HG02943 (cell line): Measurements from ENCODE around the gene NAP1L4.
"Not testable (repeated sequence)": the region's sequence is repeated elsewhere in the genome, so short reads cannot be mapped to it uniquely, and the experiment has no call there.

Experiments used
- ATAC-seq: cut with Tn5 transposase; IDR thresholded peaks from one replicate; pipeline ENCODE4 v1.9.1; 2021; ENCODE audit warnings: mild to moderate bottlenecking, low read depth, moderate library complexity; ENCODE audit not compliant: unreplicated experiment

NAP1L4 gene

DNA sequence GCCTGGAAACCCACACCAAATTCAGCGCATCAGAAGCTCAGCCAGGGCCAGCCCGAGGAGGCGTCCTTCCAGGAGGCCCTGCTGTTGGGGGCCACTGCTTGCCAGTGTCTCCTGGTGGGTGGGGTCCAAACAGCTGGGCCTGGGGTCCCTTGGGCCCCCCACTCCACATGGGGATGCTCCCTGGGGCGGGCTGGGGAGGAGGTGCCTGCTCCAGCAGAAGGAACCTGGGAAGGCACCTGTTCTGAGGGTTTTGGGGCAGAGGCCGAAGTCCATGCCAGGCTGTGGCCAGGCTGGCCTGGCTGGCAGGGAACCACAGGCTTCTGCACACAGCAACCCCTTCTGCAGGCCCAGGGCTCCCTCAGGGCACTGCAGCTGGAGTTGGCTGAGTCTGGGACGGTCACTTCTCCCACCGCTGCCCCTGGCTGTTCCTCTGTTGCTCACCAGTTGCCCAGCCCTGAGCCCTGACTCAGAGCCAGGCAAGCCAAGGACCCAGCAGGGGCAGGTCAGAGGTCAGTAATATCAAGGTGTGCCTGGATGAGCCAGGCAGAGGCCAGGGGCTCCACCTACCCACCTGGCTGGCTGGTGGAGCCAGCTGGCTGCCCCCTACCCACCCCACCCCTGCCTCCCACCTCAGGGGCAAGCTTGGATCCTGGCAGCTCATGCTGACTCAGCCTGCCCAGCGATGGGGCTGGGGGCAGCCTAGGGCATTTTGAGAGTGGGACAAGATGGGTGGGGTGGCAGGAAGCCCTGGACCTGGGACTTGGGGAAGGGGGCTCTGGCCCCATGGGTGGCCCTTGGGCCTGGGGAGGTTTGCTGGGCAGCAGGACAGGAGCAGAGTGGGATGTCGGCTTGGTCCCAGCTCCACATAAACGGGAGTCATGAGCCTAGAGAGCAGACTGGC is 51.0 kb downstream of the NAP1L4 start:
- no peak for ATAC-seq

DNA sequence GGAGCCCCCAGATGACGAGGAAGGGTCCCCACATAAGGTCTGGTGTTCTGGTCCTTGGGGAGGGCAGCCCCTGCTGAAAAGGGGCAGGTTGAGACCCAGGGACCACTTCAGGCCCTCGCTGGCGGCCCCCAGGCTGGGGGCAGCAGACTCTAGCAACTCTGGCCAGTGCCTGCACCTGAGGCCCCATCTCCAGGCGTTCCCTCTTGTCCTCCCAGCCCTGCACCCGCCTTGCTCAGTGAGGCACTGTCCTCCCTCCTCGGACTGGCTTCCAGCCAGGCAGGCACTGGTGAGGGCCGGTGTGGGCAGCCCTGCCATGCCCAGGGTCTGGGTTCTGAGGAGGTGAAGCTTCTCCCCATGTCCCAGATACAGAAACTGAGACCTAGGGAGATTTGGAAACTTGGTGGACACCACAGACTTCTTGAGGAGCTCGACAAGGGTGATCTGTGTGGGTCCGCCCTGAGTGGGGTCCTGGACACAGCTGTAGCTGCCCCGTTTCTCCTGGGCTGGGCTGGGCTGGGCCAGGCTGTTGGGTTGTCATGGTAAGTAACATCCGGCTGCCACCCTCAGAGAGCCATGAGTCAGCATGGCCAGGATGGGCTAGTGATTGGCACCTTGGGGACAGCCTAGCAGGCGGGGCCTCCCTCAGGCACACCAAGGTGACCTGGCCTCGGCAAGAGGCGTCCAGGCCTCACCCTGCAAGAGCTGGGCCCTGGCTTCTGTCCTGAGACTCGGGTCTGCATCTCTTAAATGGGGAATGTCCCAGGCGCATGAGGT is 51.8 kb downstream of the NAP1L4 start:
- no peak for ATAC-seq

DNA sequence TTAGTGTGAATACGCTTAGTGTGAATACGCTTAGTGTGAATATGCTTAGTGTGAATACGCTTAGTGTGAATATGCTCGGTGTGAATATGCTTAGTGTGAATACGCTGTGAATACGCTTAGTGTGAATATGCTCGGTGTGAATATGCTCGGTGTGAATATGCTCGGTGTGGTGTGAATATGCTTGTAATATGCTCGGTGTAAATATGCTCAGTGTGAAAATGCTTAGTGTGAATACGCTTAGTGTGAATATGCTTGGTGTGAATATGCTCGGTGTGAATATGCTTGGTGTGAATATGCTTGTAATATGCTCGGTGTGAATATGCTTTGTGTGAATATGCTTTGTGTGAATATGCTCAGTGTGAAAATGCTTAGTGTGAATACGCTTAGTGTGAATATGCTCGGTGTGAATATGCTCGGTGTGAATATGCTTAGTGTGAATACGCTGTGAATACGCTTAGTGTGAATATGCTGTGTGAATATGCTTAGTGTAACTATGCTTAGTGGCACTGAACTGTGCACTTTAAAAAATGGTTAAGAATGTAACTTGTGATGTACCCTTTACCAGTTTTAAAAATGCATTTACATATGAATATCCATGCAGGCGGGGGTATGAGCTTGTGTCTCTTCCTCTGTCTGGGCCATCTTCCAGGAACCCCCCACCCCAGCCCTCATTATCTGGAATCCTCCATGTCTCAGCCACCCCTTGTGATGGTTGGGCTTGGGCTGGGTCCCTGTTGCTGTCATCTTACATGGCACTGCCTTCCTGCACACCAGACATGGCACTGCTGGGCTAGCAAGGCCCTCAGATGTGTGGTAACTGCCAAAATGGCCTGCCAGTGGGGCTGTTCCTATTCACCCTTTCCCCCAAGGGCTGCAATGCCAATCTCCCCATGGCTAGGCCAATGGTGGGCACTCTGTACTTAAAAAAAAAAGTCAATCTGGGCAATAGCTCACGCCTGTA is 53.4 kb downstream of the NAP1L4 start:
- ATAC-seq = not testable (repeated sequence)

DNA sequence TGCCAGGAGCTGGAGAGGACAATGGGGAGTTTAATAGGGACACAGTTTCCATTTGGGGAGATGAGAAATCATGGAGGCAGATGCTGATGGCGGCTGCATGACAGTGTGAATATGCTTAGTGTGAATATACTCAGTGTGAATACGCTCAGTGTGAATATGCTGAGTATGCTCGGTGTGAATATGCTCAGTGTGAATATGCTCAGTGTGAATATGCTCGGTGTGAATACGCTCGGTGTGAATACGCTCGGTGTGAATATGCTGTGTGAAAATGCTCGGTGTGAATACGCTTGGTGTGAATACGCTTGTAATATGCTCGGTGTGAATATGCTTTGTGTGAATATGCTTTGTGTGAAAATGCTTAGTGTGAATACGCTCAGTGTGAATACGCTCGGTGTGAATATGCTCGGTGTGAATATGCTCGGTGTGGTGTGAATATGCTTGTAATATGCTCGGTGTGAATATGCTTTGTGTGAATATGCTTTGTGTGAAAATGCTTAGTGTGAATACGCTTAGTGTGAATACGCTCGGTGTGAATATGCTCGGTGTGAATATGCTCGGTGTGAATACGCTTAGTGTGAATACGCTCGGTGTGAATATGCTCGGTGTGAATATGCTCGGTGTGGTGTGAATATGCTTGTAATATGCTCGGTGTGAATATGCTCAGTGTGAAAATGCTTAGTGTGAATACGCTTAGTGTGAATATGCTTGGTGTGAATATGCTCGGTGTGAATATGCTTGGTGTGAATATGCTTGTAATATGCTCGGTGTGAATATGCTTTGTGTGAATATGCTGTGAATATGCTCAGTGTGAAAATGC is 54.3 kb downstream of the NAP1L4 start:
- ATAC-seq = not testable (repeated sequence)

DNA sequence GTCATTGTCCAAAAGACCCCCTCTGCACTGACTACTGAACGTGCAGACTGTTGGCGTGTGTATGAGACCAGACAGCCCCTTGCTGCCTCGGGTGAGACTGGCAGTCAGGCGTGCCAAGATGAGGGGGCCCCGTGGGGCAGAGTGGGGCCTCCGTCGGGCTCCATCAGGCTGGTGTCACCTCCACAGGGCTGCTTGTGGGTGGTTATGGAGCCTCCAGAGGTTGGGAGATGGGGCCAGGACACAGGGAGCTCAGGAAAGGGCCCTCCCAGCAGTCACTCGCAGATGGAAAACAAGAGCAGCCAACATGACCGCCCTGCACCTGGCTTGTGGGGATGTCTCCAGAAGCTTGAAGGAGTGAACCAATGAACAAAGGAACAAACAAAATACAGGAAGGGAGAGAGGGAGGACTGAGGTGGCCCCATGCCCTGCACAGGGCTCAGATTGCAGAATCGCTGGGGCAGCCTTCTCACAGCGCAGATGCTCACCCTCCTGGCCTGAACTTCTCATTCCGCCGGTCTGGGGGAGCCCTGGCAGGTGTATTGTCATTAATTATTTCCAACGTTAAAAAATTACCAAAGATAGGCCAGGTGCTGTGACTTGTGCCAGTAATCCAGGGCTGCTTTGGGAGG is 57.4 kb downstream of the NAP1L4 start:
- ATAC-seq = no peak

DNA sequence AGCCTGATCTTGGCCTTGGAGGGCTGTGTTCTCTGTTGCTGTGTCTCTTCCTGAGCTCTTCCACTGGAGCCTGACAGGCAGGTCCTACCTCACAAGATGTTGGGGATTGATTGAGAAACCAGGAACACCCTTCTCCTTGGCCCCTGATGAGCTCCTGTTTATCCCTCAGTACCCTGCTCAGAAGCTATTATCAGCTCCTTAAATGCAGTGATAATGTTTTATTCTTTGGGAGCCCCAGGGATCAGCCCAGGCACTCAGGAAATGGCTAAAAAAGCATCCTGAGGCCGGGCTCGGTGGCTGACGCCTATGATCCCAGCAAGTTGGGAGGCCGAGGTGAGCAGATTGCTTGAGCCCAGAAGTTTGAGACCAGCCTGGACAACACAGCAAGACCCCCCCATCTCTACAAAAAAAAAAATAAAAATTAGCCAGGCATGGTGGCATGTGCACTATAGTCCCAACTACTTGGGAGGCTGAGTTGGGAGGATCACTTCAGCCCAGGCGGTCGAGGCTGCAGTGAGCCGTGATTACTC is 58.0 kb downstream of the NAP1L4 start:
- ATAC-seq = no peak

DNA sequence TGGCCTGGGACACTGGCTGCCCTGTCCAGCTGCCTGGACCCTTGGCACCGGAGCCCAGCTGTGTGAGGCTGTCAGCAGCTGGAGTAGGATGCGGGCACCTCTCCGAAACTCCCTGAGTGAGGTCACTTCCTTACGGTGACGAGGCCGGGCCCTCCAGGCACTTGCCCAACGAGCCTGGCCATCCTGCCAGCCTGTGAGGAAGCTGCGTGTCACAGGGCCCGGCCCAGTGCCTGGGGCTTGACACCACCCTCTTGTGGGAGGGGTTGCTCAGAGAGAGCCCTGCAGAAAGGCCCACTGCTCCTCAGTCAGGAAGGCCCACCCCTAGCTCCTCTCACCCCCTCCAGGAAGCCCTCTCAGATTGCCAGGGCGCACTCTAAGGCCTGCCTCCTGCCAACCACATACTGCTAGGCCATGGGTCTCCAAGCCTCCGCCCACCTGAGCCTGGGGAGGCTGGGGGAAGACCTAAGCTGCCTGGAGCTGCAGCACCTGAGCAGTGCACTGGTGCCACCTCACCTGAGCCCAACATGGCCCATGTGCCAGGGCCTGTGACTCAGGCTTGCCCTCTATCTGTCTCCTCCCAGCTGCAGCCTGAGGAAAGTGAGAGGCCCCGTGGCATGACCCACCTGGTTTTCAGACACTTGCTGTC is 58.6 kb downstream of the NAP1L4 start:
- ATAC-seq = peak; percentile 47

DNA sequence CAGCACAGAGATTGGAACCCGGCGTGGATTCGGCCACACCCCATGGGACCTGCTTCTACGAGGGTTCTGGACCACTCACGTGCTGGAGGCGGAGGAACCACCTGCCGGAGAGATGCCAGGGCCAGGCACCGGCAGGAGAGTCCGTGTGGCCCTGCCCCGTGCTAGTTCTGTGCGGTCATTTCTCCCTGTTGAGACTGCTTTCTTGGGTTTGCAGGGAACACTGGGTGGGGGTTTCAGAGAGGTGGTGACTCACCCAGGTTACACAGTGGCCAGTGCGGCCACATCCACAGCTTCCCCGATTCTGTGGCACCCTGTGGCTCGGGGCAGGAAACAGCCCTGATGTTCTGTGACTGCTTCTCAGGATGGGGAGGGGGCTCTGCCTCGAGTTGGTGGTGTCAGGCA is 59.3 kb downstream of the NAP1L4 start:
- ATAC-seq = no peak

DNA sequence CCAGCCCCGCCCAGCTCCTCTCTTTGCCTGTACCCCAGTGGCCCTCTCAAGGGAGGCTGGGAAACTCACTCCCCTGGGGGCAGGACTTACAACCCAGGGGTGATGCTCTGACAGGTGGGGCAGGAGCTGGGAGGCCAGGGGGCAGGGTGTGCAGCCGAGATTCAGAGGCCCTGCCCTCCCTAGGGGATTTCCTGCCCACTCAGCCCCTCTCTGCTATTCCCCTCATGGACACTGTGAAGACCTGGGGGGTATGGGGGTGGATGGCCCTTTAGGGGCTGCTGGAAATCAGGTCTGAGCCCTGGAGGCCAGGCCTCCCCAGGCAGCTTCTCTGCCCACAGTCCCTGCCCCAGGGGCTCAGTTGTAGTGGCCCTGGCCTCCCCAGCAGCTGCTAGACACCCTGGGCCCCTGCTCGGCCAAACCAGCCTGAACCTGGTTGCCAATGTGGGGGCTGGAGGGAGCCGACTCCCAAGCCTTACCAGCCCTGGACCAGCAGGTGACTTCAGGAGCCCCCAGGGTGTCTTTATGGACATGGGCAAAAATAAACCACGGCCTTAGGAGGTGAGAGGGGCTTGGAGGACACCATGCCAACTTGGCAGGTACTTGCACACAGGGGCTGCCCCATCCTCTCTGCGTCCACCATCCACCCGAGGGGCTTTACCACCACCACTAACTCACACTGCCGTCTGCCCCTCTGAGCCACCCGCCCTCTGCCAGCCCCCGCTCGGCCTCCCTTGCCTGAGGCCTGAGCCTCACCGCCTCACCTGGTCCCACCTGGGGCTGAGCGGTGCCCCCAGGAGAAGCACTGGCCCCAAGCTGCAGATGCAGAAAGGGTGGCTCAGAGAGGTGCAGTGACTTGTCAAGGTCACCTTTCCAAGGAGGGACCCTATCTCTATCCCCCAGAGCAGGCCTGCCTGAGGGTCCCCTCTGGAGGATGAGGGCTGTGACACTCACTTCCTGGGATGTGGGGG is 60.1 kb downstream of the NAP1L4 start:
- ATAC-seq = no peak

DNA sequence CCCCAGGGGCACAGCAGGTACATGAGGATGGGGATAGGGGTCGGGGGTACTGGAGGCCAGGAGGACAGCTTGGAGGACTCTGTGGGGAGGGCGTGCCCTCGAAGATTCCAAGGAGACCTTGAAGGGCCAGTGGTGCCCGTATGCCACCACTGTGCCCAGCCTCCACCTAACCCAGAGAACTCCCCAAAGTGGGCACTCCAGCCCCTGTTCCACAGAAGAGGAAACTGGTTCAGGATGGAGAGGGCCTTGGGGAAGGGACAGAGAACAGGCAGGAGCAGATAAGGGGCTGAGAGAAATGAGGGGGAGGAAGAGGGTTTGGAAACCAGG is 60.7 kb downstream of the NAP1L4 start:
- ATAC-seq = no peak

DNA sequence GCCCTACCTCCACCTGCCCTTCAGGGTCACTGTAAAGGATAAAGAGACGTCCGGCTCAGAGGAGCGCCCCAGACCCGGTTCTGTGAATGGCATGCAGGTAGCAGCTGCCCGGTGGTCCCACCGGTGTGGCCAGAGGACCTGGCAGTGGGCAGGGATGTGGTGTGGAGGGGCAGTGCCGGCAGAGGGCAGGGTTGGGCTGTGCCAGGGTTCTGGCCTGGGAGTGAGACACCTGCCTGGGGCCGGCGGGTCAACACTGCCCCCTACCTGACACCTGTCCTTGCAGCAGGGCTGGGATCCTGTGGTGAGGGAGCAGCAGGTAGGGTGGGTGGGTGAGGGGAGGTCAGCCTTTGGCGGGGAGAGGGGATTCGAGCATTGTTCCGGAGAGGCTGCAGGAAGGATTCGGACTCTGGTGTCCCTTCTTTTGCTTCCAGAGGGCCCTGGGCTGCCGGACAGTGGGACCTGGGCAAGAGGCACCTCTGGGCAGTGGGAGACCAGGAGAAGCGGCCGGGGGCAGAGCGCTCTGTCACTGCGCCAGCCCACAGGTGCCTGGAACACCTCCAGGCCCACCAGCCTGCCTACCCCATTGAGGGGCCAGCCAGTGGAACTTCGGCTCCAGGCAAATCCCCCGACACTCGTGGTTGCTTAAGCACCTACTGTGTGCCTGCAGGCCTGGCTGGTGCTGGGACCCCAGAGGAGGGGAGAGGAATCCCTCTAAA is 61.3 kb downstream of the NAP1L4 start:
- ATAC-seq = no peak

DNA sequence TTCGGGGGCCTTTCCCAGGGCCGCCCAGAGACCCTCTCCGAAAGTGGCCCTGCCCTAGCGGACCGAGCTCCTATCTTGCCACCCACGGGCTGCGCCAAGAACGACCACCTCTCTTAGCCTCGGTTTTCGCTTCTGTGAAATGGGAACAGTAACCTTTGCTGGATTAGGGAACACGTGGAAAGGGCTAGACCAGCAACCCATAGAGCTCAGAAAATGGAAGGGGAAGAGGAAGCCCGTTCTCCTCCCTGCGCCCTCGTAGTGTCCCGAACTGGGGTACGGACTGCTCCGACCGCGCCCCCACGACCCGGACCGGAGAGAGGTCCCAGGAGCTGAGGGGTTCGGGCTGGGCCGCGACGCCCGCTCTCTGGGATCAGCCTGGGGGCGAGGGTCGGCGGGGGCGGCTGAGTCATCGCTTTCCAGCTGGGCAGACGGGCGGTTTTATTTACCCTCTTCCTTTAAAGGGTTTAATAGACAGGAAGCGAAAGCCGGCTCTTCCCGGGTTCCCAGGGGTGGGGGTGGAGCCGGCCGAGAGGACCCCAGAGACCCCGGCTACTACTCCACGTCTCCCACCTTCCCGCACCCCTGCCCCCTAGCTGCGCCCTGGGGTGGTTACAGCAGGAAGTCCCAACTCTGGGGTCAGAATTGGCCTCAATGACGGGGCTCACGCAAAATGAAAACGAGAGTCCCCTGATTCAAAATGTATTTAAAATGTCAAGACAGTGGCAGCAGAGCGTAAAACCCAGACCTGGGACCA is 62.0 kb downstream of the NAP1L4 start:
- no peak for ATAC-seq

DNA sequence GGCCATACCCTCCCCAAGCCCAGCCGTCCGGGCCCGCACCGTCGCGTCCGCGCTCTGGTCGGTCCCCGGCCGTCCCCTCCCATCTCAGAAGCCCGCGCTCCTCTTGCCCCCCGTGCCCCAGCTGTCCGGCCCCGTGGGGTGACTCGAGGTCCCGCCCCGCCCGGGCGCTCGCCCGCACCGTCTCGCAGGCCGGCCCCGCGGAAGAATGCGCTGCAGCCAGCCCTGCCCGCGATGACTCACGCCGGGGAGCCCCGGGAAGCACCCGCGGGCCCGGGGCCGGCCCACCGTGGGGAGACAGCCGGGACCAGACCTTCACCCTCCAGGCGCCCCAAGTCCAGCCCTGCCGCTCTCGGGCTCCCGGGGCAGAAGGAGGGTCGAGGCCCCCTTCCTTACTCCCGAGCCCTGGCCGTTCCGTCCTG is 62.6 kb downstream of the NAP1L4 start:
- no peak for ATAC-seq

DNA sequence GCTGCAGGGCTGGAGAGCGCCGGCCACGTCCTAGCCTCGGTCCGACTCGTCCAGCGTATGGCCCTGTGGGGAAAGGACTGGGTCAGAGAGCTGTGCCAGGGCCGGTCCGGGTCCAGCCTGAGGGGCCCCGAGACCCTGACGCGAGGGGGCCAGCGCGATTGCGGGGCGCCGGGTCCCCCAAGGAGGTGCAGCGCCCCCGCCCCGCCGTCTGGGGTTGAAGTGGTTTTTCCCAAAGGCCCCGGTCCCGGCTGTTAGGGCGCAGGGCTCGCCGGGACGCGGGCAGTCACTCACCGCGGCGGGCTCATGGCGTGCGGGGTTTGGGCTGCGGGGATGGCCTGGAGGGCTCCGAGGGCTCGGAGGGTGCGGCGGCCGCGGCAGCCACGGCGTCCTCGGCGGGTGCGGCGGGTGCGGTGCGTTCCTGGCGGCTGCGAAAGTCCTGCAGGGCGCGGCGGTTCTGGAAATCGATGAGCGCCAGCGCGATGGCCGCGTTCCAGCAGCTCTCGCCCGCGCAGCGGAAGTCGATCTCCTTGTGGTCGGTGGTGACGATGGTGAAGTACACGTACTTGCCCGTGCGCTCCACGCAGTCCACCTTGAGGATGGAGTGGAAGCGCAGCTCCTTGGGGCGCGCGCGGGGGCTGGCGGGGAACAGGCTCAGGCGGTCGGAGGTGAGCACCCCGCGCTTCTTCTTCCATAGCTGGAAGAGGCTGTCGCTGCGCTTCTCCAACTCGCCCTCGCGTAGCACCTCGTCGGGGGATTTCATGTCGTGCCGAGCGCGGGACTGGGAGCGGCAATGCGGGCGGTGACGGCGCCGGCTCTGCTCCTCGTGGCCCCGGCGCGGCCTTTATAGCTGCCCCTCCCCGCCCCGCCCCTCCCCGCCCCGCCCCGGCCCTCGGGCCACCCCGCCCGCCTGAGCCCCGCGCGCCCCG is 63.3 kb downstream of the NAP1L4 start, which contains the start of gene PHLDA2:
PHLDA2 (minus strand) TSS at position 816 of the 926 bp plus-strand sequence; CDS start at position 760, 56 bp downstream.
- ATAC-seq = no peak
